Measurements from ENCODE around the gene P2RY11. TPM values are rescaled to one million over a fixed set of nuclear protein-coding genes. Genes with fewer than 3 reads are reported as not detected.

Gene P2RY11
- total RNA-seq, 2 experiments from 2014 or later, result 28.4 to 29.6 TPM

DNA sequence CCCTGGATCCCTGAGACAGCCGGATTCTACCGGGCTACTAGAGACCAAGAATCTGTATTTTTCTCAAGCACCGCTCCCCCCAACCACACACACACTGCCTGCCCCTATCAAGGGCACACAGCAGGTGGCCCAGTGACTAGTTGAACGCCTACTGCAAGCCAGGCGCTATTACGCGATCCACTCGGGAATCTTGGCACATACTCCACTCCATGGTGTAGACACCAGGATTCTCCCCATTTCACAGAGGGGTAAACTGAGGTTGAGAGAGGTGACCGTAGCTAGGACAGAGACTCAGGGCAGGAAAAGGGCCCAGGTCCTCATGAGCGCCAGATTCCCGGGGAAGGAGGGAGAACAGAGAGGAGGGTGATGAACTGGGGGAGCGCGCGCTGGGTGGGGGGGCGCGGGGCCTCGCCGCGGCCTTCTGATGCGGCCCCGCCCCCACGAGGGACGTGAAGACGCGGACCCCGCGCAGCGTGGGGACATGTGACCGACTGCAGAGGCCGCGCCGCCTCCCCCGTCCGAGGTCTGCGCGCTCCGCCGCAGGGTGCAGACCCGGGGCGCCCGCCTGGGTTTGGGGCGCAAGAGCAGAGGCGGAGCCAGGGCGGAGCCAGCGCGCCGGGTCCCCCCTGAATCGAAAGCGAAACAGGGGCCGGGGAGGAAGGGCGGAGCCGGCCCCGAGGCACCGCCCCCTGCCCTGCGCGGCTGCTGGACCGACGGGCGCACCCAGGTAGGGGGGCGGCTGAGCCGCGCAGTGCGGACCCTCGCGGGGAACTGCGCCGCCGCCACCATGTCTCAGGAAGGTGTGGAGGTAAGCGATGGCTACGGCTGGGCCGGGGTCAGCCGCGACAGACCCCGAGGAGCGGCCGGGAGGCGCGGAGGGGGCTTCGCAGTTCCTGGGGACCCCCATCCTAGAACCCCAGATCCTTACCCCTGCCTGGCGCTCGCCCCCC, 25.6 kb upstream of the P2RY11 start, which contains the start of gene SHFL:
TSS of gene SHFL (plus strand) at position 677 of the 950 bp plus-strand sequence. CDS start at position 788, 111 bp downstream.
- intact Hi-C loops (cut with micrococcal nuclease), result no loop called here
- CTCF ChIA-PET, result no interaction called here
- peak; percentile 89 for DNase-seq

DNA sequence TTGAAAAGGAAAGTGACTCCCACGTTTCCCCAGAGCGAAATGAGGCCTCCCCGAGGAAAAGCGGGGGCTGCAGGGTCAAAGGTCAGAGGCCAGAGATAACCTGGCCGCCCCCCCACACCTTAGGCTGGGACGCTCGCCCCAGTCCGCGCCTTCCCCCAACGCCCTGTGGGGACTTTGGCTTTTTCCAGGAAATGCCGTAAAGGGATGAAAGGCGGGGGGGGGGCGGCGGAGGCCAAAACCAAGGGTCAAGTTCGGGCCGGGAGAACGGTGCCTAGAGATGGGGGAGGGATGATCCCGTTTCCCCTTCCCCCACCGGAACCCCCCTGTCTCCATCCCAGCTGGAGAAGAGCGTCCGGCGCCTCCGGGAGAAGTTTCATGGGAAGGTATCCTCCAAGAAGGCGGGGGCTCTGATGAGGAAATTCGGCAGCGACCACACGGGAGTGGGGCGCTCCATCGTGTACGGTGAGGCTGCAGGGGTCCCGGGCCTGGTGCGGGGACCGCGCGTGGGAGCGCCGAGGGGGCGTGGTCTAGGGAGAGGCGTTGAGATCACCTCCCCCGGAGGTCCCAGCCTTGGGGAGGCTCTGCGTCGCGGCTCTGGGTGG, 24.8 kb upstream of the P2RY11 start:
- intact Hi-C loops (cut with micrococcal nuclease), result no loop called here
- Mint-ChIP-seq H3K4me1 (ENCODE audit: low read depth) (peaks cover 14% of the 10 kb centered on the region), H3K4me3 (peak overlapping the region; percentile 83), H3K36me3 (peaks cover 16% of the 10 kb centered on the region), H3K27ac (peak overlapping the region; percentile 76), H3K27me3 (no peaks in the 10 kb centered on the region), H3K9me3 (no peaks in the 10 kb centered on the region)
- DNase-seq, result peak; percentile 58
- ChIA-PET POLR2A (no interaction called here), CTCF (no interaction called here)

More for the DNA sequence above, 25.6 kb upstream of the P2RY11 start, which contains the start of gene SHFL:
- Mint-ChIP-seq H3K4me3 (peak within 1 kb of the TSS; percentile 83), H3K36me3 (peaks cover 13% of the 10 kb centered on the region), H3K9me3 (no peaks in the 10 kb centered on the region), H3K4me1 (ENCODE audit: low read depth) (peaks cover 12% of the 10 kb centered on the region), H3K27me3 (no peaks in the 10 kb centered on the region), H3K27ac (peak within 1 kb of the TSS; percentile 77)
- POLR2A ChIA-PET, result no interaction called here

DNA sequence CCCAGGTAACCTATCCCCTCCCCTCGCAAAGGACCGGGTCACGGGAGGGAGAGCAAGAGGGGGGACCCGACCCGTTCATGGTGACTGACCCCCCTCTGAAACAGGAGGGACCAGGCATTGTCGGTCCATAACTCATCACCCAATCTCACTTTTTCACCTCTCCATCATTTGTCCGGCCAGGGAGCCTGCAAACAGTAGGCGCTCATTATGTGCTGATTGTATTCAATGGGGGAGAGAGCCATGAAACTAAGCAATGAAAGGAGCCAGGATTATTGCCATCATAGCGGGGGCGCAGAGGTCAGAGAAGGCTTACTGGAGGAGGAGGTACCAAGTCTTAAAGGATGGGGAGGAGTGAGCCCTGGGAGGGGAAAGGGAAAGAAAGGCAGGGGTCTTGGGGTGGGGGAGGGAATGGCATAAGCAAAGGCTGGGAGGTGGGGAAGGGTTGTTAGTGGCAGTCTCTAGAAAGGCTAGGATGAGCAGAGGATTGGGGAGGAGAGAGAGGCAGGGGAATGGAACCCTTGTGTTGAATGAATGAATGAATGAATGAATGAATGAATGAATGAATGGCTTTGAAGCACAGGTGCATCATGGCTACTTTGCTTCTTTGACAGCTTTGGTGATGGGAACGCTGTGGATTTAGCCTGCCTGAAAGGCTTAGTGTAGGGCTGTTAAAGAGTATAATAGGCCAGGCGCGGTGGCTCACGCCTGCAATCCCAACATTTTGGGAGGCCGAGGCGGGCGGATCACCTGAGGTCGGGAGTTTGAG, 24.0 kb upstream of the P2RY11 start:
- DNase-seq, result no peak
- Mint-ChIP-seq H3K9me3 (no peaks in the 10 kb centered on the region), H3K4me1 (ENCODE audit: low read depth) (peaks cover 18% of the 10 kb centered on the region), H3K27me3 (no peaks in the 10 kb centered on the region), H3K4me3 (peak overlapping the region; percentile 83), H3K36me3 (peaks cover 21% of the 10 kb centered on the region), H3K27ac (peak overlapping the region; percentile 76)
- POLR2A ChIA-PET, result interaction anchor here (0.7 kb wide), 1 partner anchor 30 kb away, joined by 4 read pairs; no protein-coding TSS in a partner anchor
- intact Hi-C loops (cut with micrococcal nuclease), result no loop called here
- CTCF ChIA-PET, result no interaction called here

DNA sequence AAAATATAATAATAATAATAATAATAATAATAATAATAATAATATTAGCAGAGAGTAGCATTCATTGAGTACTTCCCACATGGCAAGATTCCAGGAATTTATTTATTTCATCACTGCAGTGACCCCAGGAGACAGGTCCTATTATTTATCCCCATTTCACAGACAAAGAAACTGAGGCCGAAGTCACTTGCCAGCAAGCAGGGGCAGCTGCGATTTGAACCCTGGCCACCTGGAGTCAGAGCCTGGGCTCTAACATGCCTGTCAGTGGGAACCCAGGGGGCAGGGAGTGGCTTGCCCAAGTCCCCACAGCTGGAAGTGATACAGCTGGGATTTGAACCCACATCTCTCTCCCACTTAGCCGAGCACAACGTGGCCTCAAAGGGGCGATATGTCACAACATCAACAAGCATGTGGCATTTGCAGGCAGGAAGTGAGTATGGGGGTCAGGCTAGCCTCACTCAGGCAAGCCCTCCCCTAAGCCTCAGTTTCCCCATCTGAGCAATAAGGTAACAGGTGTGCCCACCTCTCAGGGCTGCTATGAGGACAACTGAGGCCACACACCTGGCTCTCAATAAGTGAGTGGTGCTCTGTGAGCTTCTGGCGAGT, 22.4 kb upstream of the P2RY11 start:
- POLR2A ChIA-PET, result no interaction called here
- H3K27ac Mint-ChIP-seq, result no peak overlapping the region

GRCh38 chr19:10089801-10090375, 21.6 kb upstream of the P2RY11 start:
- H3K4me1 Mint-ChIP-seq (ENCODE audit: low read depth), result peaks cover 18% of the 10 kb centered on the region
- H3K4me3 Mint-ChIP-seq, result no peak overlapping the region
- peaks cover 37% of the 10 kb centered on the region for H3K36me3 Mint-ChIP-seq
- H3K27me3 Mint-ChIP-seq, result no peaks in the 10 kb centered on the region
- intact Hi-C loops (cut with micrococcal nuclease), result no loop called here
- ChIA-PET CTCF (interaction anchor here (1.0 kb wide), 1 partner anchor 9 kb away, joined by 4 read pairs; no protein-coding TSS in a partner anchor), POLR2A (interaction anchor here (0.9 to 1.2 kb wide), 2 partner anchors 16 to 24 kb away, joined by 3 read pairs; partner anchors contain the start of gene PPAN)
- no peaks in the 10 kb centered on the region for H3K9me3 Mint-ChIP-seq
- H3K27ac Mint-ChIP-seq, result peak overlapping the region; percentile 38
- DNase-seq, result no peak

More for the DNA sequence above, 22.4 kb upstream of the P2RY11 start:
- Mint-ChIP-seq H3K27me3 (no peaks in the 10 kb centered on the region), H3K4me1 (ENCODE audit: low read depth) (peaks cover 18% of the 10 kb centered on the region), H3K4me3 (no peak overlapping the region), H3K9me3 (no peaks in the 10 kb centered on the region), H3K36me3 (peaks cover 33% of the 10 kb centered on the region)
- no peak for DNase-seq
- CTCF ChIA-PET, result no interaction called here
- intact Hi-C loops (cut with micrococcal nuclease), result no loop called here

- no peaks in the 10 kb centered on the region for H3K27me3 Mint-ChIP-seq
- no peak overlapping the region for H3K4me3 Mint-ChIP-seq
- ChIA-PET CTCF (no interaction called here), POLR2A (interaction anchor here (0.8 kb wide), 1 partner anchor 20 kb away, joined by 3 read pairs; the partner anchor contains the start of gene P2RY11)
- intact Hi-C loops (cut with micrococcal nuclease), result no loop called here
- H3K36me3 Mint-ChIP-seq, result peaks cover 37% of the 10 kb centered on the region
- H3K9me3 Mint-ChIP-seq, result no peaks in the 10 kb centered on the region
- DNase-seq, result no peak
- H3K27ac Mint-ChIP-seq, result no peak overlapping the region
- peaks cover 19% of the 10 kb centered on the region for H3K4me1 Mint-ChIP-seq (ENCODE audit: low read depth)
Observed at GRCh38 chr19:10091370-10091687, 20.2 kb upstream of the P2RY11 start.

- peaks cover 36% of the 10 kb centered on the region for H3K36me3 Mint-ChIP-seq
- intact Hi-C loops (cut with micrococcal nuclease), result no loop called here
- peaks cover 21% of the 10 kb centered on the region for H3K4me1 Mint-ChIP-seq (ENCODE audit: low read depth)
- H3K4me3 Mint-ChIP-seq, result no peak overlapping the region
- H3K9me3 Mint-ChIP-seq, result no peaks in the 10 kb centered on the region
- H3K27me3 Mint-ChIP-seq, result no peaks in the 10 kb centered on the region
- no peak for DNase-seq
- H3K27ac Mint-ChIP-seq, result no peak overlapping the region
- ChIA-PET CTCF (no interaction called here), POLR2A (no interaction called here)
Observed at GRCh38 chr19:10091895-10092641, 19.4 kb upstream of the P2RY11 start.

DNA sequence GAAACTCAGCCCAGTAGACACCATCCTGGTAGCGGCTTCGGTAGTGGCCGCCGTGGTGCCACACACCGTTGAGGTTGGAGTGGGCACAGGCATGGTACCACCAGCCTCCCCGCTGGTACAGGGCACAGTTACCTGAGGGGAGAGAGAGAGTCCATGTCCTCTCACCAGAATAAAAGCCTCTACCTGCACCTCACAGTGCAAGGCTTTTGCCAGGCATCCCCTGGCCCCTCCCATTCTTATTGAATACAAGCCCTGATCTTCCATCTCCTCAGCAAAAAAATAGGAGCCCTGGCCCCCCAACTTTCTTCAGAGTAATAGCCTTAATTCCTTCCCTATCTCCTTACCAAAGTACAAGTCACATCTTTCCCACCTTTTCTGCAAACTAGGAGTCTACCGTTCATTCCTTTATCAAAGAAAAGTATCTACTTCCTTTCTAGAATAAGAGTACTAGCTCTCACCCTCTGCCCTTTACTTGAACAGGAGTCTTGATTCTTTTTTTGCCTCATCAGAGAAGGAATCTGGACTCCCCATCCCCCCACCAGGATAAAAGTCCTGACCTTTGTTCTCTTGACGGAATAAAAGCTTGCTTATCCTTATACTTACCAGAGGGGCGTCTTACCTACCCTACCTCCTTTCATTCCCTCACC, 18.7 kb upstream of the P2RY11 start:
- no peaks in the 10 kb centered on the region for H3K27me3 Mint-ChIP-seq
- ChIA-PET CTCF (no interaction called here), POLR2A (no interaction called here)
- H3K36me3 Mint-ChIP-seq, result peaks cover 30% of the 10 kb centered on the region
- no peak for DNase-seq
- peaks cover 15% of the 10 kb centered on the region for H3K4me1 Mint-ChIP-seq (ENCODE audit: low read depth)
- H3K4me3 Mint-ChIP-seq, result no peak overlapping the region
- H3K9me3 Mint-ChIP-seq, result no peaks in the 10 kb centered on the region
- intact Hi-C loops (cut with micrococcal nuclease), result no loop called here
- no peak overlapping the region for H3K27ac Mint-ChIP-seq

GRCh38 chr19:10093295-10094186, 18.0 kb upstream of the P2RY11 start:
- no peak overlapping the region for H3K27ac Mint-ChIP-seq
- intact Hi-C loops (cut with micrococcal nuclease), result no loop called here
- no peak overlapping the region for H3K4me3 Mint-ChIP-seq
- H3K4me1 Mint-ChIP-seq (ENCODE audit: low read depth), result peaks cover 19% of the 10 kb centered on the region
- H3K9me3 Mint-ChIP-seq, result no peaks in the 10 kb centered on the region
- no peak for DNase-seq
- H3K36me3 Mint-ChIP-seq, result peaks cover 30% of the 10 kb centered on the region
- POLR2A ChIA-PET, result no interaction called here
- CTCF ChIA-PET, result interaction anchor here (0.7 kb wide), 1 partner anchor 9 kb away, joined by 3 read pairs; no protein-coding TSS in a partner anchor
- H3K27me3 Mint-ChIP-seq, result no peaks in the 10 kb centered on the region

- Mint-ChIP-seq H3K36me3 (peaks cover 26% of the 10 kb centered on the region), H3K4me3 (no peak overlapping the region), H3K27me3 (no peaks in the 10 kb centered on the region), H3K9me3 (no peaks in the 10 kb centered on the region), H3K27ac (peak overlapping the region; percentile 23), H3K4me1 (ENCODE audit: low read depth) (peaks cover 31% of the 10 kb centered on the region)
- ChIA-PET CTCF (interaction anchor here (1.1 to 5.4 kb wide), 9 partner anchors 9 to 164 kb away, joined by 3 to 96 read pairs (median 7); partner anchors contain the start of genes P2RY11 and PPAN), POLR2A (interaction anchor here (0.8 to 5.7 kb wide), 5 partner anchors 10 to 99 kb away, joined by 4 to 75 read pairs (median 14); partner anchors contain the start of genes DNMT1, P2RY11 and PPAN)
- intact Hi-C loops (cut with micrococcal nuclease), result no loop called here
- no peak for DNase-seq
Observed at GRCh38 chr19:10095622-10095947, 15.9 kb upstream of the P2RY11 start.

Measured in activated CD4-positive, alpha-beta memory T cell treated with anti-CD3 and anti-CD28 coated beads for 36 hours (primary cell).